ENCODE measurements around the gene STK40.

STK40 gene, protein sequence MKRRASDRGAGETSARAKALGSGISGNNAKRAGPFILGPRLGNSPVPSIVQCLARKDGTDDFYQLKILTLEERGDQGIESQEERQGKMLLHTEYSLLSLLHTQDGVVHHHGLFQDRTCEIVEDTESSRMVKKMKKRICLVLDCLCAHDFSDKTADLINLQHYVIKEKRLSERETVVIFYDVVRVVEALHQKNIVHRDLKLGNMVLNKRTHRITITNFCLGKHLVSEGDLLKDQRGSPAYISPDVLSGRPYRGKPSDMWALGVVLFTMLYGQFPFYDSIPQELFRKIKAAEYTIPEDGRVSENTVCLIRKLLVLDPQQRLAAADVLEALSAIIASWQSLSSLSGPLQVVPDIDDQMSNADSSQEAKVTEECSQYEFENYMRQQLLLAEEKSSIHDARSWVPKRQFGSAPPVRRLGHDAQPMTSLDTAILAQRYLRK

DNA sequence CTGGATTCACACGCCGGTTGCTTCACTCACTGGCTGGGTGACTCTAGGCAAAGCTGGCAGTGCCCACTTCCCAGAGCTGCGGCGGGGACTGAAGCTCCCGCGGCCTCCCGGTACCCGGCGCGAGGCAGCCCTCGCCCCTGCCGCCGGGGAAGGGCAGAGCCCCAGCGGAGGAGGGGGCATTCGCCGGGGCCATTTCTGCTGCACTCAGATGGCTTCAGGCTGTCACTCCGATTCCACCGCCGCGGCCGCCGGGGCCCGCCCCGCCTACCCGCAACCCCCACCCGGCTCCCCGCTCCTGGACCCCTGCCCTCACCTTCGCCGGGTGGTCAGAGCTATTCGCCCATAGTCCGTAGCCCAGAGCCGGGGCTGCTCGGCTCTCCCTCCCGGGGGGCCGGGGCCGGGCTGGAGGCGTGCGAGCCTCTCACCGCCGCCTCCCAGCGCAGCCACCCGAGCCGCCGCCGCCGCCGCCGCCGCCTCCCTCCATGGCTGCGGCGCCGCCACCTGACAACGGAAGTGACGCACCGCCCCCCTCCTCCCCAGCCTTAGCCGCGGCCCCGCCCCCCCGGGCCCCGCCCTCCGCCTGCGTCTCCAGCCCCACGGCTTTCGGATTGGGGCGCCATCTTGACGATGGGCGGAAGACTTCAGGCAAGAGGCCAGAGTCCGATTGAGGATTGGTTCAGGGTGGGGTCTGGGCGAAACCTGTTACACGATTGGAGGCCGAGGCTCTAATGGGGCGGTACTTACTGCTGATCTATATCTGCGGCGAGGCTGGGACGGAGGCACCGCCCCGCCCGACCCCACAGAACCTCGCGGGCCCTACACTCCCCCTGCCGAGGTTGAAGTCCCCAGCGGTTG is at the start of gene STK40:
STK40 (minus strand) TSS at position 515 of the 855 bp plus-strand sequence. CDS start 24,592 bp downstream, outside the sequence.
- peak; percentile 99 for DNase-seq (ENCODE audit: low read depth)
- peak within 1 kb of the TSS; percentile 88 for H3K4me3 ChIP-seq (ENCODE audit: control insufficient read depth, low read depth, low read length)

GRCh38 chr1:36433102-36433501 is 47.4 kb upstream of the STK40 start:
- DNase-seq (ENCODE audit: low read depth) = no peak
- H3K4me3 ChIP-seq (ENCODE audit: control insufficient read depth, low read depth, low read length) = no peak overlapping the region
- TF ChIP-seq, protein P1, sequence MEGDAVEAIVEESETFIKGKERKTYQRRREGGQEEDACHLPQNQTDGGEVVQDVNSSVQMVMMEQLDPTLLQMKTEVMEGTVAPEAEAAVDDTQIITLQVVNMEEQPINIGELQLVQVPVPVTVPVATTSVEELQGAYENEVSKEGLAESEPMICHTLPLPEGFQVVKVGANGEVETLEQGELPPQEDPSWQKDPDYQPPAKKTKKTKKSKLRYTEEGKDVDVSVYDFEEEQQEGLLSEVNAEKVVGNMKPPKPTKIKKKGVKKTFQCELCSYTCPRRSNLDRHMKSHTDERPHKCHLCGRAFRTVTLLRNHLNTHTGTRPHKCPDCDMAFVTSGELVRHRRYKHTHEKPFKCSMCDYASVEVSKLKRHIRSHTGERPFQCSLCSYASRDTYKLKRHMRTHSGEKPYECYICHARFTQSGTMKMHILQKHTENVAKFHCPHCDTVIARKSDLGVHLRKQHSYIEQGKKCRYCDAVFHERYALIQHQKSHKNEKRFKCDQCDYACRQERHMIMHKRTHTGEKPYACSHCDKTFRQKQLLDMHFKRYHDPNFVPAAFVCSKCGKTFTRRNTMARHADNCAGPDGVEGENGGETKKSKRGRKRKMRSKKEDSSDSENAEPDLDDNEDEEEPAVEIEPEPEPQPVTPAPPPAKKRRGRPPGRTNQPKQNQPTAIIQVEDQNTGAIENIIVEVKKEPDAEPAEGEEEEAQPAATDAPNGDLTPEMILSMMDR (conservative IDR thresholded peaks at IDR 0.05; ENCODE audit: control insufficient read depth, insufficient read depth, low read depth, low read length) = no peak

More for the DNA sequence above, at the start of gene STK40:
- TF ChIP-seq, protein P1 (conservative IDR thresholded peaks at IDR 0.05; ENCODE audit: control insufficient read depth, insufficient read depth, low read depth, low read length) = no peak

DNA sequence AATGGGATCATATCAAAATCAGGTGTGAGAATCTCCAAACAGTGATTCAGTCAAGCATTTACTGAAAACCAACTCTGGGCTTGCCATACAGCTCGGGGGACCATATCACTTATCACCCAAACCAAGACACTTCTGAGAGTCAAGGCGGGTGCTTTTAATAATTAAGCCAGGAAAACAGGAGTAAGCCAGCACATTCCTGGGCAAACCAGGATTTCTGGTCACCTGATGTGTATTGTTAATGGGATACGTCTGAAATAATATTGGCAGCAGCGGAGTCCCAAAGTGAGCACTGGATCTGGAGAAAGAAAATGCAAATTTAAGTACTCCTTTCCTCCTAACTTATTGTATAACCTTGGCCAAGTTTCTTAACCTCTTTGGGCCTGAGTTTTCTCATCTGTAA is 46.9 kb upstream of the STK40 start:
- DNase-seq (ENCODE audit: low read depth) = no peak

DNA sequence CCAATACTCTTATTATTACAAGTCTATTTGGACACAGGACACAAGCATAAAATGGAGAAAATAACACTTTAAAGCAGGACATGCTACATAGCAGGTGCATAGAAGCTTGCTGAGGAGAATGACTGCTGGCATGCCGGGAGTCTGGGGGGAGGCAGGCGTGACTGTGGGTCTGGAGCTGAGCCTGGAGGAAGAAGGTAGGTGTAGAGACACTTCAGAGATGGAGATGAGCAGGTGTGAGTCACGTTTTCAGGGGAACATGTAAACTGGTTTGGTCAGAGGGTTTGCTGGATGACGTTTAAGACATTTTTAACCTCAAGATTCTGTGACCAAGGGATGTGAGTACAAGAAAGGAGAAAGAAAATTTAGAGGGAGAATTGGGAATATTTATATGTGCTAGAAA is 40.1 kb upstream of the STK40 start:
- TF ChIP-seq, protein P1 (conservative IDR thresholded peaks at IDR 0.05; ENCODE audit: control insufficient read depth, insufficient read depth, low read depth, low read length) = no peak
- no peak overlapping the region for H3K4me3 ChIP-seq (ENCODE audit: control insufficient read depth, low read depth, low read length)
- DNase-seq (ENCODE audit: low read depth) = peak; percentile 20

More for the DNA sequence above, 46.9 kb upstream of the STK40 start:
- H3K4me3 ChIP-seq (ENCODE audit: control insufficient read depth, low read depth, low read length) = no peak overlapping the region
- TF ChIP-seq, protein P1 (conservative IDR thresholded peaks at IDR 0.05; ENCODE audit: control insufficient read depth, insufficient read depth, low read depth, low read length) = no peak

- no peak overlapping the region for H3K4me3 ChIP-seq (ENCODE audit: control insufficient read depth, low read depth, low read length)
- TF ChIP-seq, protein P1 (conservative IDR thresholded peaks at IDR 0.05; ENCODE audit: control insufficient read depth, insufficient read depth, low read depth, low read length) = no peak
- DNase-seq (ENCODE audit: low read depth) = no peak
These were observed 35.9 kb upstream of the STK40 start for GRCh38 chr1:36421649-36422048.

- no peak overlapping the region for H3K4me3 ChIP-seq (ENCODE audit: control insufficient read depth, low read depth, low read length)
- peak; percentile 83 for DNase-seq (ENCODE audit: low read depth)
- TF ChIP-seq, protein P1 (conservative IDR thresholded peaks at IDR 0.05; ENCODE audit: control insufficient read depth, insufficient read depth, low read depth, low read length) = peak; percentile 97
These were observed 35.2 kb upstream of the STK40 start for GRCh38 chr1:36420836-36421317.

Measured in fibroblast of mammary gland (primary cell).